Fibroblast of lung (primary cell): Measurements from ENCODE around the gene TGM2. TPM values are rescaled to one million over a fixed set of nuclear protein-coding genes. Genes with fewer than 3 reads are reported as not detected.

Source experiments
- DNase-seq, 2 donors: peaks; one replicate each; pipeline versions ENCODE4 v3.0.0 to v3.0.0-alpha.2; 2010; ENCODE audit warnings: low read depth in 2 of 2
- H2AFZ ChIP-seq: 2 replicates; pipeline ENCODE4 v1.5.1; 2012; ENCODE audit warnings: low read length, control low read depth, inconsistent platforms
- H3K27ac ChIP-seq: 2 replicates; pipeline ENCODE4 v1.5.1; 2011; ENCODE audit warnings: low read length, control low read depth; ENCODE audit not compliant: insufficient read depth
- H3K27me3 ChIP-seq: 2 replicates; pipeline ENCODE4 v1.5.1; 2011; ENCODE audit warnings: mild to moderate bottlenecking, low read length; ENCODE audit not compliant: control insufficient read depth, insufficient read depth
- H3K36me3 ChIP-seq: 2 replicates; pipeline ENCODE4 v1.5.1; 2011; ENCODE audit warnings: low read length; ENCODE audit not compliant: control insufficient read depth, insufficient read depth
- H3K4me1 ChIP-seq: 2 replicates; pipeline ENCODE4 v1.5.1; 2011; ENCODE audit warnings: low read length; ENCODE audit not compliant: control insufficient read depth, insufficient read depth; ENCODE audit errors: extremely low read depth
- H3K4me2 ChIP-seq: 2 replicates; pipeline ENCODE4 v1.5.1; 2011; ENCODE audit warnings: low read length, control low read depth; ENCODE audit not compliant: insufficient read depth; ENCODE audit errors: extremely low read depth
- H3K4me3 ChIP-seq, 4 experiments: fragments of 200-600 bp in 1 of 4; sonication (generic) in 1 of 4; replicated peaks in 1 of 4; 2 replicates each; pipeline ENCODE4 v1.5.1; 2011 to 2016; ENCODE audit warnings: low read length in 4 of 4, low read depth in 3 of 4, mild to moderate bottlenecking in 3 of 4, control low read depth in 2 of 4, inconsistent platforms in 1 of 4, mixed read lengths in 1 of 4; ENCODE audit not compliant: insufficient read depth in 1 of 4; ENCODE audit errors: control extremely low read depth in 1 of 4
- H3K79me2 ChIP-seq: 2 replicates; pipeline ENCODE4 v1.5.1; 2012; ENCODE audit warnings: mild to moderate bottlenecking, low read length, inconsistent platforms; ENCODE audit not compliant: control insufficient read depth, insufficient read depth
- H3K9ac ChIP-seq: 2 replicates; pipeline ENCODE4 v1.5.1; 2011; ENCODE audit warnings: mild to moderate bottlenecking, low read length, control low read depth; ENCODE audit not compliant: insufficient read depth
- H3K9me3 ChIP-seq: 2 replicates; pipeline ENCODE4 v1.5.1; 2012; ENCODE audit warnings: low read depth, low read length; ENCODE audit not compliant: control insufficient read depth, insufficient read depth
- H4K20me1 ChIP-seq: 2 replicates; pipeline ENCODE4 v1.5.1; 2011; ENCODE audit warnings: low read length; ENCODE audit not compliant: control insufficient read depth, insufficient read depth; ENCODE audit errors: extremely low read depth
- CTCF ChIP-seq, 2 donors: IDR thresholded peaks in 1 of 2; conservative IDR thresholded peaks in 1 of 2; 1 replicate in 1 of 2; 2 replicates in 1 of 2; pipeline ENCODE4 v1.5.1; 2011 to 2012; ENCODE audit warnings: low read length in 2 of 2, control low read depth in 1 of 2, inconsistent platforms in 1 of 2, low read depth in 1 of 2, mild to moderate bottlenecking in 1 of 2
- EZH2 ChIP-seq: IDR thresholded peaks from 2 replicates; pipeline ENCODE4 v1.5.1; 2012; ENCODE audit warnings: low read length, control low read depth, mild to moderate bottlenecking; ENCODE audit errors: missing control alignments
- polyA plus RNA-seq, 2 donors: library from polyadenylated mRNA; depleted of rRNA in 1 of 2; stranded (reverse) in 1 of 2; unstranded in 1 of 2; fragments of >200 nt; gene quantifications; 2 replicates each; pipeline ENCODE4 v1.2.1, GENCODE V29; 2011 to 2012; ENCODE audit warnings: missing spikeins in 1 of 2
- total RNA-seq: library from RNA; depleted of rRNA; stranded (reverse); fragments of >200 nt; gene quantifications from 2 replicates; pipeline ENCODE4 v1.2.1, GENCODE V29; 2014

Gene TGM2
- total and polyA plus RNA-seq, 2 donors (not counting 1 experiment from before 2014, with no cell fraction given): 103 to 238 TPM

GRCh38 chr20:38095017-38095686 is 69.9 kb downstream of the TGM2 start:
- no peaks in the 10 kb centered on the region for H3K27me3 ChIP-seq
- H3K9me3 ChIP-seq: no peaks in the 10 kb centered on the region
- H3K4me3 ChIP-seq: no peak overlapping the region
- H2AFZ ChIP-seq: peak overlapping the region; percentile 9
- H3K9ac ChIP-seq: peak overlapping the region; percentile 36
- H3K36me3 ChIP-seq: peaks cover 3% of the 10 kb centered on the region
- H3K27ac ChIP-seq: peak overlapping the region; percentile 76
- no peaks in the 10 kb centered on the region for H4K20me1 ChIP-seq
- no peaks in the 10 kb centered on the region for H3K79me2 ChIP-seq
- H3K4me1 ChIP-seq: peaks cover 29% of the 10 kb centered on the region
- no peak overlapping the region for H3K4me2 ChIP-seq
- DNase-seq: no peak
- TF ChIP-seq CTCF (conservative IDR thresholded peaks at IDR 0.05 in 1 of 2, IDR thresholded peaks at IDR 0.05 in 1 of 2; ENCODE audit: low read depth in 1 of 2, low read length in 2 of 2): no peak
- TF ChIP-seq EZH2: no peak

GRCh38 chr20:38094373-38094891 is 70.6 kb downstream of the TGM2 start:
- H3K27me3 ChIP-seq: no peaks in the 10 kb centered on the region
- H3K4me1 ChIP-seq: peaks cover 29% of the 10 kb centered on the region
- H3K79me2 ChIP-seq: no peaks in the 10 kb centered on the region
- H4K20me1 ChIP-seq: no peaks in the 10 kb centered on the region
- H2AFZ ChIP-seq: no peak overlapping the region
- no peak overlapping the region for H3K4me3 ChIP-seq
- no peaks in the 10 kb centered on the region for H3K9me3 ChIP-seq
- peaks cover 3% of the 10 kb centered on the region for H3K36me3 ChIP-seq
- H3K27ac ChIP-seq: peak overlapping the region; percentile 76
- H3K4me2 ChIP-seq: no peak overlapping the region
- TF ChIP-seq EZH2: no peak
- no peak for TF ChIP-seq CTCF (conservative IDR thresholded peaks at IDR 0.05 in 1 of 2, IDR thresholded peaks at IDR 0.05 in 1 of 2; ENCODE audit: low read depth in 1 of 2, low read length in 2 of 2)
- H3K9ac ChIP-seq: no peak overlapping the region
- DNase-seq: peak; percentile 69

- peaks cover 5% of the 10 kb centered on the region for H3K36me3 ChIP-seq
- H3K9me3 ChIP-seq: no peaks in the 10 kb centered on the region
- H3K9ac ChIP-seq: no peak overlapping the region
- H3K79me2 ChIP-seq: no peaks in the 10 kb centered on the region
- no peaks in the 10 kb centered on the region for H4K20me1 ChIP-seq
- H2AFZ ChIP-seq: no peak overlapping the region
- no peaks in the 10 kb centered on the region for H3K27me3 ChIP-seq
- H3K4me1 ChIP-seq: peaks cover 25% of the 10 kb centered on the region
- no peak overlapping the region for H3K4me2 ChIP-seq
- DNase-seq: no peak
- TF ChIP-seq EZH2 (no peak), CTCF (conservative IDR thresholded peaks at IDR 0.05 in 1 of 2, IDR thresholded peaks at IDR 0.05 in 1 of 2; ENCODE audit: low read depth in 1 of 2, low read length in 2 of 2) (no peak)
- H3K4me3 ChIP-seq: no peak overlapping the region
- peak overlapping the region; percentile 76 for H3K27ac ChIP-seq
These were observed 71.4 kb downstream of the TGM2 start for GRCh38 chr20:38093641-38094077.
